ENCODE data around the gene TMEM250.

The TMEM250 gene

DNA sequence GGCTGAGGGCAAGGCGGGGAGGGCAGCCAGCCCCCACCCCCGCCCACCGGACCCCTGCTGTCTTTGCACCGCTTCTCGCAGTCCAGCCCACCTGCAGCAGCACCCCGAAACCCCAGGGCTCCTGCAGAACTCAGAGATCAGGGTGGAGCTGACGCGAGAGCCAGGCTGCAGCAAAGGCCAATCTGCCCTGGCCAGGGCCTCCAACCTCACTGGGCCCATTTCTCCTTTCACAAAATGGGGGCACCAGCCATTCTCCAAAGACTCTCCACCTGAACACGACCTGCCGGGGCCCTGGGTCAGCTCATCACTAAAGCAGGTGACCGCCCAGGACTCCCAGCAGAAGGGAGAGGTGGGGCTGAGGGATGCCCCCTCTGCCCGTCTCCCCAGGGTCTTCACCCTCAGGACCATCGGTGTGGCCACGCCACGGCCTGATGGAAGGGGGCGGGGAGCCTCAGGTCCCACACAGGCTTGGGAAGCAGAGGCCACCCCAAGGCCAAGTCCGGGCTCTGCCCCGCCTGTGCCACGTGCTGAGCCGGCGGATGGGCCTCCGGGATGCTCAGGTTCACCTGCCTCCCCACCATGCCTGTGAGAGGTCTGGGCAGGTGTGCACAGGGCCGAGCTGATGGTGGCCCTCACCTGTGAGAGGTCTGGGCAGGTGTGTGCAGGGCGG is 36.7 kb downstream of the TMEM250 start:
- no peak for DNase-seq

DNA sequence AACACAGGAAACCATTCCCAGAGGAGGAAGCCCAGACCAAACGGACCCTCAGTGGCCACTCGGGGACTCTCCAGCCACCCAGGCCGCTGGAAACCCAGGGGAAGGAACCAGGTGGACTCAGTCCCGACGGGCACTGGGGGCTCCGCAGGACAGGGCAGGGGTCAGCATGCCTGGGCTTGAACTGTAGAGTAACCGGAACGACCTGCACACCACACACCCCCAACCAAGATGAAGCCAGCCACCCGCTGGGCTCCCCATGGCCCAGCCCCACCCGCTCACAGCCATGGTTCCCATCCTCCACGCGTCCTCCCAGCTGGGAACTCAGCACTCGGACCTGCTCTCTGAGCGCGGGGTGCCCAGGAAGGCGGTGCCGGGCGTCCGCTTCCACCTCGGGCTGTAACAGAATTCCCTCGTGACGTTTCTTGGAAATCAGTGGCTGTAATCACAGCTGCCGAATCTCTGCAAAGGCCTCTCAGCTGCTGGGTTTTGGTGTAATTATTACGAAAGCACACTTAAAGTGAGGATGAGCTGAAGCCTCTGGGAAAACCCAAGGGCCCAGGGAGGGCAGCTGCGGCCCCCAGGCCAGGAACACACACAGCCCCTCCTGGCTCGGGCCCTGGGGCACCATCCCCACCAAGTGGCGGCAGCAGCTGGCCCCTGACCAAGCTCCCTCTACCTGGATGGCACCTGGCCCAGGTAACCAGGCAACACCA is 37.4 kb downstream of the TMEM250 start:
- DNase-seq, result peak; percentile 98

DNA sequence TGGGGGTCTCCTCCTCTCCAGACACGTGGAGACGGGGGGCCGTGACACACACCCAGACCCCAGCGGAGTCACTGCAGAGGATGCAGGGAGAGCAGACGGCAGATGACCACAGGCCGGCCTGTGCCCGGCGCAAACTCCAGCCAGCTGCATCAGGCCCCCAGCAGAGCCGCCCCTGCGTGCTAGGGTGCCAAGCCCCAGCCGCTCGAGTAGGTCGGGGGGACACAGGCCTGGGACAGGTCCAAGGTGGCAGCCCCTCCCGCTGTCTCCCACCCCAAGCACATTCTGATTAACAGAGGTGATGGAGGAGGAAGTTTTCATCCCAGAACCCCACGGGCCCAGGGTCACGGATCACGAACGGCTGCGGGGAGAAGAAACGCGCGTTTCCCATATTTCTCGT is 38.0 kb downstream of the TMEM250 start:
- no peak for DNase-seq

DNA sequence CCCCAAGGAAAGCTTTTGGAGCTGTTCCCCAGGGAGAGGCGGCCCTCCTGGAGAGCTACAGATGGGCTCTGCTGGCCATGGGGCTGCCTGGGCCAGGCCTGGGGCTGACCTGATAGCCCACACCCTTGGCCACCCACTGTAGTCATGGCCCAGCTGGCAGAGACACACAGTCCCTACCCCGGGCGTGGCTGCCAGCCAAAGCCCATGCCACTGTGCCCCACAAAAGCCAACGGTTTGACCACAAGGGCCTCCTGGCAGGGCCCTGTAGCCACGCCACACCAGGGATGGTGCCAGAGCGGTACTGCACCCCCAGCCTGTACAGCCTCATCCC is 38.8 kb downstream of the TMEM250 start:
- DNase-seq, result peak; percentile 54

DNA sequence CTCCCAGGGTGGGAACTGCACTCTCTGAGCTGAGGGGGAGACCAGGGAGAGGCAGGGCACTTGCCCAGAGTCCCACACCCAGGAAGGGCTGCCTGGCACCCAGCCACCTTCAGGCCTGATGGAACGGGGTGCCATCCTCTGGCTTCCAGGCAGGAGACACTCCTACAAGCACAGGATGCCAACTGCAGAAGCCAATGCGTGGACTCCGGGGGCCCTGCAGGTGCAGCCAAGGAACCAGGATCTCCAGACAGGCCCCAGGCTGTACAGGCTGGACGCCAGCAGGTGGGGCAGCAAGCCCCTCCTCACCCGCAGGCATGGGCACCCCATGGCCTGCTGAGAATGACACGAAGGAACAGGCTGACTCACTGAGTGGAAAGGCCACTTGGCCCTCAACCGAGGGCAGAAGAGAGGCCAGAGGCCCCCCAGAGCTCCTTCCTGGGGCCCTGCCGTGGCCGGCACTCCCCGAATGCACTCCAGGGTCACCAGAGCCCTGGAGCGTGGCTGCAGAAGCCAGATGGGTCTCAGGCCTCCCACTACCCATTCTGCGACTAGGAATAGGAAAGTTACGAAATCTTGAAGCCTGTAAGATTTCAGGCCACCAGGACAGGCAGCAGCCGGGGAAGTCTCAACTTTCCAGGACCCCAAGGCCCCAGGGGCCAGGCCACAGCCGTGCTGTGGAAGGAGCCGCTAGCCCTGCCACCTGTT is 39.3 kb downstream of the TMEM250 start:
- peak; percentile 94 for DNase-seq

DNA sequence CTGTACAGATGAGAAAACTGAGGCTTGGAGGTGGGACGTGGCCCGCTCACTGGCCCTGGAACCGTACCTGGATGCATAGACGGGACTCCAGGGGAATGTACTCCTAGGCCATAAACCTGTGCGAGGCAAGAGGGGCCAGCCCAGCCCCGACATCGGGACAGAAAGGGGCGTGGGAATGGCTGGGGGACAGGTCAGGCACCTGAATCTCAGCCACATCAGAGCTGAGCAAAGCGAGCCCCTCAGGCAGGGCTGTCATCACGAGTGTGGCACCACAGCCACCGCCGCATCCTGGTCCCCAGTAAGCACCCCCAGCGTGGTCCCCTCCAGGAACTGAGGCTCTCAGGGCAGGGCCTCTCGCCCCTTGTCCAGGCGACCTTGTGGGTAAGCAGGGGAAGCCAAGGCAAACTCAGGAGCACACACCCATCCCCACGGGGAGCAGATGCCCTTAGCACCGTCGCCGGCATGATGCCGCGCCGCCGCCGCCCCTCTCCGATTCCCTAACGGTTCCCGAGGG is 40.1 kb downstream of the TMEM250 start:
- no peak for DNase-seq

DNA sequence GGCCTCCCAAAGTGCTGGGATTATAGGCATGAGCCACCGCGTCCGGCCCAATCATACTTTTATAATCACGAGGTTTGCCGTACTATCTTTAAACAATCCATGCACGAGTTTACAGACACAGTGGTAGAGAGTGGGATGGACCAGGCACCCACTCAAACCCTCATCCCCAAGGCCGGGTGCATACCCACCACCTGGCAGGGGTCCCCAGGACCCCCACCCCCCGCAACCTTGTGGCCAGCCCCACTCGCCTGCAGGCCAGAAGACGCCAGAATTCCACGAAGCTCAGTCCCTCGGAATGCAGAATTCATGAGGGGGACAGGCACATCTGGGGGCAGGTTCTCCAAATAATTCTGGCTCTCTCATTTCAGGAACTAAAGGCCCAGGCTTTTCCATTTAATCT is 40.7 kb downstream of the TMEM250 start:
- DNase-seq, result no peak

DNA sequence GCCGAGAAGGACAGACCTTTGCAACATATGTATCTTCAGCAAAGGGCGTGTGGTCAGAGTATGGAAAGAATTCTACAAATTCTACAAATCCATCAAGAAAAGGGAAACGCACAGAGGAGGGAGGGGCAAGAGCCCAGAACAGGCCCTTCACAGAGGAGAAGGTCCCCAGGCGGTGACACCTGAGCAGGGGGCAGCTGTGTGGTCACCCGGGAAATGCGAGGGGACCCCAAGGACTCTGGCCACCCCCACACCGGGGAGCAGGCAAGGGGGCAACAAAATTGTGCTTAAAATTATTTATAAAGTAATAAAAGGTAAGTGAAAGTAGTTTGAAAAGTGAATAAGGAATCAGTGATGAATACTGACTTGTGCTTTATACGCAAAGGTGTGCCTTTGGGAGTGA is 41.2 kb downstream of the TMEM250 start:
- no peak for DNase-seq

DNA sequence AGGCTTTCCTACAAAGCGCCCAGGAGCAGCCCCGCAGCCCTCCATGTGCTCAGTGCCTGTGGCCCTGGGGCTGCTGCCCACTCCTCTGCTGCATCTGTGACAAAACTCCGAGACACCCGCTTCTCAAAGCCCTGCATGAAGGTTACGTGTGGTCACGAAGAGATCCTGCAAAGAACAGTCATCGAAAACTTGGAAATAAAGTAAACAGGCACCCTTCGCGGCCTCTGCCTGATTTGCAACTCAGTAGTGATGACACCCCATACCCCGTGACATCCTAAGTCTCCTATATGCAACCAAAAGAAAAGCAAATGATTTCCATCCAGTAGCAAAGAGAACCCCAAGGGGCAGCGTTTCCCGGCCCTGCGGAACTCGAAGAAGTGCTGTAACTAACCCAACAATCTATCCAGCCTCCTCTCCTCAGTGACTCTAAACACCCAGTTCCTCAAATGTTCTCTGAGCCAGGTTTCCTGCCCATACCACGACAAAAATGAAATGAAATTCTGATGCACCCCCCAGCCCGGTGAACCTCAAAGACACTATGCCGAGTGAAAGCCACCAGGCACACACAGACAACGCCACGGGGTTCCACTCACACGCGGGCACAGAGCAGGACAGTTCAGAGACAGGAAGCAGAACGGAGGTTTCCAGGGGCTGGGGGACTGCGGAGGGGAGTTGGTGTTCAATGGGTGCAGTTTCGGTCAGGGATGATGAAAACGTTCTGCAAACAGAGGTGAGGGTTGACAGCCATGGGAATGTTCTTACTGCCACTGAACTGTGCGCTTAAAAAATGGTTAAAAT is 42.6 kb downstream of the TMEM250 start:
- no peak for DNase-seq

DNA sequence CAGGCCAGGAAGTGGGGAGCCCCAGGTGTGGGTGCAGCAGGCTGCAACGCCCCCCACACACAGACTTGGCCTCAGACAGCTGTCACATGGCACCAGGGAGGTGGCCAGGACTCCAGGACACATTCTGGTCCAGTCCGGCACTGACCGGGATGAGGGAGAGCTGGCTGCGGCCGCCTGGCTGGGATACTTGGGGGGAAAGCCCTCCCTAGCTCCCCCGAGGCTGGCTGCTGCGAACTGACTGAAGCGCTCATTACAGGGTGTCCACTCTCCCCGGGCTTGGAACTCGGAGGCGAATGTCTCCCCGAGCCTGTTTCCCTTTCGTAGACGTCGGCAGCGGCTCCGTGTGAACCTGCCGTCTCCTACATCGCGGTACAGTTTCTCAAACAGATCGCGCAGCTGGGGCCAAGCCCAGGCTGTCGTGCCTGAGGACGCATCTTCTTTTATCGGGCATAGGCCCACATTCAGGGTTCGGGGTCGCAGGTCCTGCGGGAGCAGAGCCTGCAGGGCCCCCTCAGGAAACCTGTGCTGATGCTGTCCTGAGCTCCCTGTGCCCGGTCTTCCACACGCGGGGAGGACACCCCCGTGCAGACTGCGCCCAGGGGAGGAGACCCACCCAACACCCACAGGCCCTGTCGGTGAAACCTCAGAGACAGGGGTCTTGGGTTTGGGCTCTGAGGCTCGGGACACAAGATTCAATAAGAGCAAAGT is 43.4 kb downstream of the TMEM250 start:
- no peak for DNase-seq

DNA sequence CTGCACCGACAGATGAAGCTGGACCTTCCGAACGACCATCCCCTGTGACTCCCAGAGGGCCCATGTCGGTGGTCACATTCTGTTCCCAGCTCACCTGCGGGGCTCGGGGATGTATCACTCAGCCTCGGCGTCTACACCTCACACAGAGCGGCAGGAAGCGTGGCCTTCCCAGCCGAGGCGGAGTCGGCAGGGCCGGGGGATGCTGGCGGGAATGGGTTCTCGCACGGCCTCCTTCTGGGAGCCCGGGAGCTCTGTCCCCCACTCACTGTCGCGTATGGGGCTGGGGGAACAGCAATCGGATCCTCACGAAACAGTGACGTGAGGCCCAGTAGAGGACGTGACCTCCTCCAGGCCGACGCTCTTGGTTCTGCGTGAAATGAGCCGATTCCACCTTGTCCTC is 44.0 kb downstream of the TMEM250 start:
- no peak for DNase-seq
